PFSK-1 (cell line): Measurements from ENCODE around the gene TMEM255B.

ENCODE experiments used
- FOXP2 ChIP-seq: optimal IDR thresholded peaks from 2 replicates; pipeline ENCODE3; 2011; ENCODE audit warnings: borderline replicate concordance, control low read depth, inconsistent platforms; ENCODE audit not compliant: insufficient read depth; ENCODE audit errors: extremely low read length, extremely low read depth
- POLR2AphosphoS5 ChIP-seq: IDR thresholded peaks from 2 replicates; pipeline ENCODE4 v1.6.1; 2012; ENCODE audit warnings: low read depth, mild to moderate bottlenecking, control low read depth, low read length, moderate library complexity
- SIN3A ChIP-seq: IDR thresholded peaks from 2 replicates; pipeline ENCODE4 v1.6.1; 2012; ENCODE audit warnings: mild to moderate bottlenecking, low read length, moderate library complexity, borderline replicate concordance; ENCODE audit not compliant: insufficient read depth
- TAF1 ChIP-seq: IDR thresholded peaks from 2 replicates; pipeline ENCODE4 v1.6.1; 2012; ENCODE audit warnings: low read length, control low read depth, borderline replicate concordance; ENCODE audit not compliant: insufficient read depth
- TF ChIP-seq, protein P1 (sequence below), 2 experiments: IDR thresholded peaks; 2 replicates each; pipeline versions ENCODE4 v1.6.1 to v1.8.0; 2011 to 2012; ENCODE audit warnings: low read depth in 2 of 2, low read length in 2 of 2, control low read depth in 1 of 2, inconsistent platforms in 1 of 2, mild to moderate bottlenecking in 1 of 2, moderate library complexity in 1 of 2; ENCODE audit not compliant: insufficient read depth in 1 of 2

The TMEM255B gene

DNA sequence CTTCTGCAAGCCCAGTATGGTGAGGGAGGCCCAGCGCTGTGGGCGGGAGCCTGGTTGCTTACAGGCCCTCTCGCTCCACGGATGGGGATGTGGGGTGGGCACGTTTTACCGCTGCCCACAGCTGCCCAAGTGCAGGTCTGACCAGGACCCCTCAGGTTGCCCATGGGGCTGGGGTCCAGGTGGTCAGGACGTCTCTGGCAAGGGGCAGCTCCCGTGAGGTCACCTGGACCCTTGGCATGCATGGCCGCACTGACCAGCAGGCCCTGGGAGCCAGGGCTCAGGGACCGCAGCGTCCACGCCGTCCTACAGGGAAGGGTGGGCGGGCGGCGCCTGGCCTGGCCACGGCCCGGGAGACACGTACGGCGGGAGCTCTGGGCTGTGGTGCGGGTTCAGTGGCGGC, 72.0 kb downstream of the TMEM255B start:
- TF ChIP-seq, protein P1, sequence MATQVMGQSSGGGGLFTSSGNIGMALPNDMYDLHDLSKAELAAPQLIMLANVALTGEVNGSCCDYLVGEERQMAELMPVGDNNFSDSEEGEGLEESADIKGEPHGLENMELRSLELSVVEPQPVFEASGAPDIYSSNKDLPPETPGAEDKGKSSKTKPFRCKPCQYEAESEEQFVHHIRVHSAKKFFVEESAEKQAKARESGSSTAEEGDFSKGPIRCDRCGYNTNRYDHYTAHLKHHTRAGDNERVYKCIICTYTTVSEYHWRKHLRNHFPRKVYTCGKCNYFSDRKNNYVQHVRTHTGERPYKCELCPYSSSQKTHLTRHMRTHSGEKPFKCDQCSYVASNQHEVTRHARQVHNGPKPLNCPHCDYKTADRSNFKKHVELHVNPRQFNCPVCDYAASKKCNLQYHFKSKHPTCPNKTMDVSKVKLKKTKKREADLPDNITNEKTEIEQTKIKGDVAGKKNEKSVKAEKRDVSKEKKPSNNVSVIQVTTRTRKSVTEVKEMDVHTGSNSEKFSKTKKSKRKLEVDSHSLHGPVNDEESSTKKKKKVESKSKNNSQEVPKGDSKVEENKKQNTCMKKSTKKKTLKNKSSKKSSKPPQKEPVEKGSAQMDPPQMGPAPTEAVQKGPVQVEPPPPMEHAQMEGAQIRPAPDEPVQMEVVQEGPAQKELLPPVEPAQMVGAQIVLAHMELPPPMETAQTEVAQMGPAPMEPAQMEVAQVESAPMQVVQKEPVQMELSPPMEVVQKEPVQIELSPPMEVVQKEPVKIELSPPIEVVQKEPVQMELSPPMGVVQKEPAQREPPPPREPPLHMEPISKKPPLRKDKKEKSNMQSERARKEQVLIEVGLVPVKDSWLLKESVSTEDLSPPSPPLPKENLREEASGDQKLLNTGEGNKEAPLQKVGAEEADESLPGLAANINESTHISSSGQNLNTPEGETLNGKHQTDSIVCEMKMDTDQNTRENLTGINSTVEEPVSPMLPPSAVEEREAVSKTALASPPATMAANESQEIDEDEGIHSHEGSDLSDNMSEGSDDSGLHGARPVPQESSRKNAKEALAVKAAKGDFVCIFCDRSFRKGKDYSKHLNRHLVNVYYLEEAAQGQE (IDR thresholded peaks at IDR 0.05; ENCODE audit: insufficient read depth in 1 of 2, low read depth in 2 of 2, low read length in 2 of 2), result no peak
- no peak for TF ChIP-seq FOXP2
- no peak for TF ChIP-seq POLR2AphosphoS5
- no peak for TF ChIP-seq TAF1
- no peak for TF ChIP-seq SIN3A

DNA sequence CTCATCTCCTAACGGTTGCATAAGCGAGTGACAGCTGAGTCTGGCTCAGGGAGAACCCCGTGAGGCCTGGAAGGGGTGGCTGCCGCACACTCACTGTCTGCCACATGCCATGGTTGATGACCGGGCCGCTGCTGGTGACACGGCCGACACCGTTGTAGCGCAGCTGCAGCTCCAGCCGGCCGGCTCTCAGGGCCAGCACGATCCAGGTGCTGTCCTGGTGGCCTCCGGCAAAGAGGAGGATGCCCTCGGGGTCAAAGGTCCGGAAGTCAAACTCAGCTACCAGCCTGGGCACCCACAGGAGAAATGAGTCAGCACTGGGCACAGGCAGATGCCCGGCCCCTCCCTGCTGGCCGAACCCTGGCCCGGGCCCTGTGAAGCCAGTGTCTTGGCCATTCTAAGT, 73.2 kb downstream of the TMEM255B start:
- no peak for TF ChIP-seq POLR2AphosphoS5
- no peak for TF ChIP-seq SIN3A
- TF ChIP-seq, protein P1 (IDR thresholded peaks at IDR 0.05; ENCODE audit: insufficient read depth in 1 of 2, low read depth in 2 of 2, low read length in 2 of 2), result no peak
- no peak for TF ChIP-seq TAF1
- no peak for TF ChIP-seq FOXP2

DNA sequence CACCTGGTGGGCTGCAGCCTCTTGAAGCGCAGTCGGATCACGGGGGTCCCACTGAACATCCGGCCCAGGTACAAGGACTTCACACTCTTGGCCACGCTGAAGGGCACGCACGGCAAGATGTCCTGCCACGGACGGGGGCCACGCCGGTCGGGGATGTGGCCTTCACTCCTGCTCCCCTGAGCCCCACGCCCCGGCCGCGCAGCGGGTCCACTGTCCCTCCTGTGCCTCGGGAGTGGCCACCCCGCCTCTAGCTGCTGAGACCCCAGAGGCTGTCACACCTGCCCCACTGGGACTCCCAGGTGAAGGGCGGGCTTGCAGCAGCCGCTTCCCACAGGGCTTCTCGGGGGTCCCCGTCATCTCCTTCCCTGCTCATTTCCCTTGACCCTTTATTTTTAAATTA, 73.6 kb downstream of the TMEM255B start:
- no peak for TF ChIP-seq FOXP2
- no peak for TF ChIP-seq TAF1
- TF ChIP-seq, protein P1 (IDR thresholded peaks at IDR 0.05; ENCODE audit: insufficient read depth in 1 of 2, low read depth in 2 of 2, low read length in 2 of 2), result no peak
- TF ChIP-seq SIN3A, result no peak
- no peak for TF ChIP-seq POLR2AphosphoS5

DNA sequence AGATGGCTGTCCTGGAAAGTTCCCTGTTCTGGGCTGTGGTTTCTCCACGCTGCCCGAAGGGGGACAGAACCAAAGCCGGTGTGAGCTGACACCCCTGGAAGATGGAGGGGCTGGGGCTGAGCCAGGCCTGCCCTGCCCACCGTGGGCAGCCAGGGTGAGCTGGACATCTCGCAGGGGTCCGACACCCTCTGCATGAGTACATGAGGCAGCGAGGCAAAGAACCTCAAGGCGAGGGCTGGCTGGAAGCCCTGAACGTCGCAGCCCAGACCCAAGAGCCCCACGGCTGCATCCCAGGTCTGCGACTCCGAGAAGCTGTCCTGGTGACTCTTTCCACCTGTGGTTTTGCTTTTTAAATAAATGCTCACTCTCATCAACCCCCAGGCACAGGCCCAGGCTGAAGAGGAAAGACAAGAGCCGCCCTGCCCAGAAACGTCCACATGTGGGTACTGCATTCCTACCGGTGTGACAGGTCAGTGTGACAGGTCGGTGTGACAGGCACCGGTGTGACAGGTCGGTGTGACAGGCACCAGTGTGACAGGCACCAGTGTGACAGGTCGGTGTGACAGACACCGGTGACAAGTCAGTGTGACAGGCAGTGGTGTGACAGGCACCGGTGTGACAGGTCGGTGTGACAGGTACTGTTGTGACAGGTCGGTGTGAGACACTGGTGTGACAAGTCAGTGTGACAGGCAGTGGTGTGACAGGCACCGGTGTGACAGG, 74.2 kb downstream of the TMEM255B start:
- TF ChIP-seq FOXP2, result no peak
- TF ChIP-seq TAF1, result no peak
- TF ChIP-seq, protein P1 (IDR thresholded peaks at IDR 0.05; ENCODE audit: insufficient read depth in 1 of 2, low read depth in 2 of 2, low read length in 2 of 2), result no peak

DNA sequence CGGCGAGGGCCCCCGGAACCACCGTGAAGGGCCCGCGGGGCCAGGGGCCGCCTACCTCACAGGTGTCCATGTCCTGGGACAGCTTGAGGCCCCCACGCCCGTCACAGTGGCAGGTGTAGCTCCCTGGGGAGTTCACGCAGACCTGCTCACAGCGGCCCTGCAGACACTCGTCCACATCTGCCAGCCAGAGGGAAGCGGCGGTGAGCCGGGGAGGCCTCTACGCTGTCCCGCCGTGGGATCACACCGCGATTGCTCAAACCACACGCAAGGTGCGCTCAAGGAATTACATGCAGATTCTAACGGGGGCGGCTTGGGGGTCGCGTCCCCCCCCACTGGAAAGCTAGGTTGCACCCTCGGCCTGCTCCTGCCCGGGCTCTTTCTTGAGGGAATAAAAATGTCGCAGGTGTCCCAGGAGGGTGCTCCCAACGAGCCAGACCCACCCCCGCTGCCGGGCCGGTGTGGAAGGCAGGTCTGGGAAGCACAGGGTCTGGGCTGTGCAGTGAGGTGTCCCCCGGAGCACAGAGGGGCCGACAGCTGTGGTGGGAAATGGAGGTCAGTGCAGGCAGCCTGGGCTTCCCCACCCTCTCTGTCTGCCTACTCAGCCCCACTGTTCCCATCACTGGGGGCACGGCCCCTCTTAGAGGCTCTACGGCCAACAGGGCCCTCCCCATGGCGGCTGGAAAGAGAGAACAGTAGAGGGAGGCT, 75.6 kb downstream of the TMEM255B start:
- TF ChIP-seq POLR2AphosphoS5 (no peak), SIN3A (no peak), FOXP2 (no peak), TAF1 (no peak)
- TF ChIP-seq, protein P1 (IDR thresholded peaks at IDR 0.05; ENCODE audit: insufficient read depth in 1 of 2, low read depth in 2 of 2, low read length in 2 of 2), result no peak
